Measurements from ENCODE around the gene RFNG. TPM values are rescaled to one million over a fixed set of nuclear protein-coding genes. Genes with fewer than 3 reads are reported as not detected.

Gene RFNG
- total and polyA plus RNA-seq, 4 donors, result 29.1 to 38.2 (median 36.1) TPM

DNA sequence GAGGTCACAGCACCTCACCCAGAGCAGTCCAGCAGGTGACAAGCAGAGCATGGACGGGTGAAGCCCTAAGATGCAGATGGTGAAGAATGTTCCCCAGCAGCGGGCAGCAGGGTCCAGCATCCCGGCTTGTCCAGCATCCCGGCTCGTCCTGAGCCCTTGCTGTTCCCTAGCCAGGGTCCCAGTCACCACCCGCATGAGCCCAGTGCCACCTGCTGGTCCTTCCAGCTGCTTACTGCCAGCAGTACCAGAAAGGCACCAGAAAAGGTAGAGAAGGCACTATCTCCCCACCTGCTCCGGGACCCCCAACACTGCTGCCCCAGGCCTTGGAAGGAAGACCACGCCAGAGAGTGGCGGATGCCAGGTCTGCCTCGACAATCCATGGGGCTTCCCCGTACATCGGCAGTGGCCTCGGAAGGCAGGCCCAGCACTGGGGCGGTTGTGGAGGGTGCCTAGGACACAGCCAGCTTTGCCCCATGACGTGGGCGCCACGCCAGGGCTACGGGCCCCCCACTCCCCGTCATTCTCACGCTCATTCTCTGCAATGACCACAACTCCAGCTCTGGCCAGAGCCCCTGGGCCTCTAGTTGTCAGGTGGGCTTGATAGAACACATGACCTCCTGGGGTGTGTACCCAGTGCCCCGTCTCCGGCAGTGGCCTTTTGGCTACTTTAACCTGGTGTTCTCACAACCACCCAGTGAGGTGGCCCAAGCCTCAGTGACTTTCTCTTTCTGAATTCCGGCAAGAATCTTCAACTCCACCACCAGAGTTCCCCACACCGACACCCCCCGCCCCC, 30.3 kb downstream of the RFNG start:
- Histone ChIP-seq H3K9me3 (ENCODE audit: control insufficient read depth in 4 of 4, insufficient read depth in 3 of 4, low read length in 3 of 4) (no peaks in the 10 kb centered on the region), H3K36me3 (ENCODE audit: control insufficient read depth in 4 of 4, insufficient read depth in 4 of 4, low read length in 4 of 4) (peaks cover 0 to 8% (median 0%) of the 10 kb centered on the region in 4 donors), H3K4me1 (ENCODE audit: control insufficient read depth in 5 of 5, insufficient read depth in 5 of 5, low read length in 5 of 5) (peaks cover 0 to 25% (median 12%) of the 10 kb centered on the region in 5 donors), H3K27ac (ENCODE audit: low read depth in 1 of 2, low read length in 1 of 2) (no peak overlapping the region), H3K27me3 (ENCODE audit: control insufficient read depth in 3 of 3, insufficient read depth in 3 of 3, low read length in 2 of 3) (no peaks in the 10 kb centered on the region), H3K9ac (ENCODE audit: insufficient read depth in 1 of 2, low read length in 2 of 2) (no peak overlapping the region), H3K4me3 (no peak overlapping the region)
- DNase-seq, result peak; percentile 78 to 83 (median 83)
- TF ChIP-seq, protein P1, sequence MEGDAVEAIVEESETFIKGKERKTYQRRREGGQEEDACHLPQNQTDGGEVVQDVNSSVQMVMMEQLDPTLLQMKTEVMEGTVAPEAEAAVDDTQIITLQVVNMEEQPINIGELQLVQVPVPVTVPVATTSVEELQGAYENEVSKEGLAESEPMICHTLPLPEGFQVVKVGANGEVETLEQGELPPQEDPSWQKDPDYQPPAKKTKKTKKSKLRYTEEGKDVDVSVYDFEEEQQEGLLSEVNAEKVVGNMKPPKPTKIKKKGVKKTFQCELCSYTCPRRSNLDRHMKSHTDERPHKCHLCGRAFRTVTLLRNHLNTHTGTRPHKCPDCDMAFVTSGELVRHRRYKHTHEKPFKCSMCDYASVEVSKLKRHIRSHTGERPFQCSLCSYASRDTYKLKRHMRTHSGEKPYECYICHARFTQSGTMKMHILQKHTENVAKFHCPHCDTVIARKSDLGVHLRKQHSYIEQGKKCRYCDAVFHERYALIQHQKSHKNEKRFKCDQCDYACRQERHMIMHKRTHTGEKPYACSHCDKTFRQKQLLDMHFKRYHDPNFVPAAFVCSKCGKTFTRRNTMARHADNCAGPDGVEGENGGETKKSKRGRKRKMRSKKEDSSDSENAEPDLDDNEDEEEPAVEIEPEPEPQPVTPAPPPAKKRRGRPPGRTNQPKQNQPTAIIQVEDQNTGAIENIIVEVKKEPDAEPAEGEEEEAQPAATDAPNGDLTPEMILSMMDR (IDR thresholded peaks at IDR 0.05; ENCODE audit: control extremely low read depth, extremely low read depth), result peak; percentile 56
- ATAC-seq (ENCODE audit: insufficient read depth, low FRiP score), result no peak
- WGBS, 2 donors, result 40 to 50% methylated on average over 24 to 25 of the region's 25 CpGs

- Histone ChIP-seq H3K36me3 (ENCODE audit: control insufficient read depth in 4 of 4, insufficient read depth in 4 of 4, low read length in 4 of 4) (peaks cover 0 to 8% (median 0%) of the 10 kb centered on the region in 4 donors), H3K27ac (ENCODE audit: low read depth in 1 of 2, low read length in 1 of 2) (no peak overlapping the region), H3K9me3 (ENCODE audit: control insufficient read depth in 4 of 4, insufficient read depth in 3 of 4, low read length in 3 of 4) (no peaks in the 10 kb centered on the region), H3K9ac (ENCODE audit: insufficient read depth in 1 of 2, low read length in 2 of 2) (no peak overlapping the region), H3K4me3 (no peak overlapping the region), H3K27me3 (ENCODE audit: control insufficient read depth in 3 of 3, insufficient read depth in 3 of 3, low read length in 2 of 3) (no peaks in the 10 kb centered on the region), H3K4me1 (ENCODE audit: control insufficient read depth in 5 of 5, insufficient read depth in 5 of 5, low read length in 5 of 5) (peaks cover 0 to 25% (median 12%) of the 10 kb centered on the region in 5 donors)
- 81 to 89% methylated on average over 14 of the region's 14 CpGs for WGBS, 2 donors
- no peak for DNase-seq
- ATAC-seq (ENCODE audit: insufficient read depth, low FRiP score), result no peak
- TF ChIP-seq, protein P1 (IDR thresholded peaks at IDR 0.05; ENCODE audit: control extremely low read depth, extremely low read depth), result no peak
Observed at GRCh38 chr17:82020572-82021106, 31.0 kb downstream of the RFNG start.

DNA sequence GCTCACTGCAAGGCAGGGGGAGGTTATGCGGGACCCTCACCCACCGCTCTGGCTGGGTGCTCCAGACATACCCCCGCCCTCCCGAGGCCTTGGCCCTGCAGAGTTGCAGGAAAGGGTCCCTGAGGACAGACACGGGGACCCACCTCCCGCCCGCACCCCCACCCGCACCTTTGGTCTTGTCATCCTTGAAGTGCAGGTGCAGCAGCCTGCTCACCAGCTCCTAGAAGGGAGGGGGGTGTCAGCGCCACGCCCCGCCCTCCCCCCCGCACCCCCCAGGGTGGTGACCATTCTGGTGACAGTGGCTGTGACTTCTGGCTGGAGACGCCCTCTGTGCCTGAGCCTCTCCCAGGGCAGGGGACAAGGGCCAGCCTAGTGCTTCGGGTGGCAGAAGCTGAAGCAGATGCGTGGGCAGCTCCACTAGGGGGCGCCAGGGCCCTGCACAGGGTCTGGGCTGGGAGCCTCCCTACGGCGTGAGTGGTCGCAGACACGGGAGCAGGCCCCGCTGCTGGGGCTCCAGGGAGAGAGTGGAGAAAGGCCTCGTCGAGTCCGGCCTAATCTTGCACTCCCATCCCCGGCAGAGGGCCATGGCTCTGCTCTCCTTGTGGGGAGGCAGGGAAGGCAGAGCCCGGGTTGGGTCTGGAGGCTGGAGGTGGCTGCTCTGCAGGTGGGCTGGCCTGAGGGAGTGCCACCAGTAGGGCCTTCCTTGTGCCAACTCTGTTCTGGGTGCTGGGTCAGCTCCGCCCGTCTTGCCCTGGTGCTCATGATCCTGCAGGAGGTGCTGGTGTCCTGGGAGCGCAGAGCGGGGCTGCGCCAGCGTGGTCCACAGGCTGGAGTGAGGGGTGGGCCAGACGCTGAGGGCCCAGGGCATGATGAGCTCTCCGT, 31.7 kb downstream of the RFNG start:
- no peaks in the 10 kb centered on the region for H3K27me3 ChIP-seq (ENCODE audit: control insufficient read depth in 3 of 3, insufficient read depth in 3 of 3, low read length in 2 of 3)
- no peak overlapping the region for H3K27ac ChIP-seq (ENCODE audit: low read depth in 1 of 2, low read length in 1 of 2)
- WGBS, 2 donors, result 66 to 72% methylated on average over 34 of the region's 34 CpGs
- H3K36me3 ChIP-seq (ENCODE audit: control insufficient read depth in 4 of 4, insufficient read depth in 4 of 4, low read length in 4 of 4), result peaks cover 0 to 8% (median 0%) of the 10 kb centered on the region in 4 donors
- TF ChIP-seq, protein P1 (IDR thresholded peaks at IDR 0.05; ENCODE audit: control extremely low read depth, extremely low read depth), result peak; percentile 20
- DNase-seq (peak in 1 of 3 donors; percentile 49), ATAC-seq (ENCODE audit: insufficient read depth, low FRiP score) (no peak)
- H3K4me1 ChIP-seq (ENCODE audit: control insufficient read depth in 5 of 5, insufficient read depth in 5 of 5, low read length in 5 of 5), result peaks cover 0 to 26% (median 12%) of the 10 kb centered on the region in 5 donors
- no peaks in the 10 kb centered on the region for H3K9me3 ChIP-seq (ENCODE audit: control insufficient read depth in 4 of 4, insufficient read depth in 3 of 4, low read length in 3 of 4)
- no peak overlapping the region for H3K4me3 ChIP-seq
- no peak overlapping the region for H3K9ac ChIP-seq (ENCODE audit: insufficient read depth in 1 of 2, low read length in 2 of 2)

Data from lung (tissue), 12 donors.